ENCODE results near the gene SPOPL.

- TF ChIP-seq CEBPB (IDR thresholded peaks at IDR 0.05; ENCODE audit: low read depth, low read length) = no peak
- TF ChIP-seq, protein P1, sequence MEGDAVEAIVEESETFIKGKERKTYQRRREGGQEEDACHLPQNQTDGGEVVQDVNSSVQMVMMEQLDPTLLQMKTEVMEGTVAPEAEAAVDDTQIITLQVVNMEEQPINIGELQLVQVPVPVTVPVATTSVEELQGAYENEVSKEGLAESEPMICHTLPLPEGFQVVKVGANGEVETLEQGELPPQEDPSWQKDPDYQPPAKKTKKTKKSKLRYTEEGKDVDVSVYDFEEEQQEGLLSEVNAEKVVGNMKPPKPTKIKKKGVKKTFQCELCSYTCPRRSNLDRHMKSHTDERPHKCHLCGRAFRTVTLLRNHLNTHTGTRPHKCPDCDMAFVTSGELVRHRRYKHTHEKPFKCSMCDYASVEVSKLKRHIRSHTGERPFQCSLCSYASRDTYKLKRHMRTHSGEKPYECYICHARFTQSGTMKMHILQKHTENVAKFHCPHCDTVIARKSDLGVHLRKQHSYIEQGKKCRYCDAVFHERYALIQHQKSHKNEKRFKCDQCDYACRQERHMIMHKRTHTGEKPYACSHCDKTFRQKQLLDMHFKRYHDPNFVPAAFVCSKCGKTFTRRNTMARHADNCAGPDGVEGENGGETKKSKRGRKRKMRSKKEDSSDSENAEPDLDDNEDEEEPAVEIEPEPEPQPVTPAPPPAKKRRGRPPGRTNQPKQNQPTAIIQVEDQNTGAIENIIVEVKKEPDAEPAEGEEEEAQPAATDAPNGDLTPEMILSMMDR (conservative IDR thresholded peaks at IDR 0.05; ENCODE audit: low read depth, low read length) = no peak
- TF ChIP-seq SMC3 (IDR thresholded peaks at IDR 0.05; ENCODE audit: low read depth, low read length) = no peak
- TF ChIP-seq RFX5 (IDR thresholded peaks at IDR 0.05; ENCODE audit: low read depth, low read length) = no peak
- TF ChIP-seq MAZ (IDR thresholded peaks at IDR 0.05; ENCODE audit: borderline replicate concordance, low read depth, low read length) = no peak
- no peak for TF ChIP-seq RAD21 (IDR thresholded peaks at IDR 0.05; ENCODE audit: low read length)
- TF ChIP-seq POLR2A (IDR thresholded peaks at IDR 0.05; ENCODE audit: low read depth, low read length) = no peak
- TF ChIP-seq RCOR1 (IDR thresholded peaks at IDR 0.05; ENCODE audit: insufficient replicate concordance, low read length) = no peak
- TF ChIP-seq USF2 (IDR thresholded peaks at IDR 0.05; ENCODE audit: low read depth, low read length) = no peak
- no peak for TF ChIP-seq MXI1 (IDR thresholded peaks at IDR 0.05; ENCODE audit: borderline replicate concordance, low read depth, low read length)
- TF ChIP-seq CHD1 (IDR thresholded peaks at IDR 0.05; ENCODE audit: low read depth, low read length) = no peak
- TF ChIP-seq FOS (IDR thresholded peaks at IDR 0.05; ENCODE audit: low read depth, low read length) = no peak
- no peak for TF ChIP-seq ELK1 (IDR thresholded peaks at IDR 0.05; ENCODE audit: borderline replicate concordance, low read depth, low read length)
These were observed 47.8 kb upstream of the SPOPL start for GRCh38 chr2:138453815-138454214.
